T-helper 2 cell treated with Interferon-gamma antibody and Interleukin-4, amounts not matched to agents 5 μg/mL and 100 μg/mL, for 36 hours (primary cell): ENCODE results near the gene INSR.
A peak's percentile ranks its signal among the peaks of the same experiment; 100 is the strongest.
"Not testable (repeated sequence)": the region's sequence is repeated elsewhere in the genome, so short reads cannot be mapped to it uniquely, and the experiment has no call there.

ENCODE experiments used
- DNase-seq: peaks from one replicate; pipeline ENCODE4 v3.0.0; 2021; ENCODE audit warnings: low spot score
- H3K27ac Mint-ChIP-seq: one replicate; pipeline ENCODE4 v1.8.0; 2021; ENCODE audit warnings: mild to moderate bottlenecking, mixed read lengths
- H3K27me3 Mint-ChIP-seq: one replicate; pipeline ENCODE4 v1.8.0; 2021; ENCODE audit warnings: low read depth, mixed read lengths
- H3K36me3 Mint-ChIP-seq: one replicate; pipeline ENCODE4 v1.8.0; 2021; ENCODE audit warnings: low read depth, mixed read lengths
- H3K4me1 Mint-ChIP-seq: one replicate; pipeline ENCODE4 v1.8.0; 2021; ENCODE audit warnings: low read depth, mixed read lengths
- H3K4me3 Mint-ChIP-seq: one replicate; pipeline ENCODE4 v1.8.0; 2022; ENCODE audit warnings: mild to moderate bottlenecking, moderate library complexity, mixed read lengths
- H3K9me3 Mint-ChIP-seq: one replicate; pipeline ENCODE4 v1.8.0; 2021; ENCODE audit warnings: mixed read lengths

The INSR gene

GRCh38 chr19:7159105-7159933 is 134.9 kb downstream of the INSR start:
- no peak for DNase-seq
- Mint-ChIP-seq H3K9me3 (no peaks in the 10 kb centered on the region), H3K27me3 (no peaks in the 10 kb centered on the region), H3K36me3 (no peaks in the 10 kb centered on the region), H3K4me1 (no peaks in the 10 kb centered on the region), H3K27ac (no peak overlapping the region), H3K4me3 (no peak overlapping the region)

DNA sequence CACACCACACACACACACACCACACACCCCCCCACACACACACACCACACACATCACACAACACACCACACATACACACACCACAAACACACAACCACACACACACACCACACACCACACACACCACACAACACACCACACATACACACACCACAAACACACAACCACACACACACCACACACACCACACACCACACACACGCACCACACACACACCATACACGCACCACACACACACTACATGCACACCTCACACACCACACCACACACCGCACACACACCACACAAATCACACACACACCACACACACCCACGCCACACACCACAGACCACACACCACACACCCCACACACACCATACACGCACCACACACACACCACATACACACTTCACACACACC is 141.2 kb downstream of the INSR start:
- no peak for DNase-seq
- H3K27me3 Mint-ChIP-seq, result no peaks in the 10 kb centered on the region
- no peaks in the 10 kb centered on the region for H3K36me3 Mint-ChIP-seq
- peaks cover 4% of the 10 kb centered on the region for H3K9me3 Mint-ChIP-seq
- H3K4me3 Mint-ChIP-seq, result no peak overlapping the region
- H3K27ac Mint-ChIP-seq, result peak overlapping the region; percentile 18
- no peaks in the 10 kb centered on the region for H3K4me1 Mint-ChIP-seq

DNA sequence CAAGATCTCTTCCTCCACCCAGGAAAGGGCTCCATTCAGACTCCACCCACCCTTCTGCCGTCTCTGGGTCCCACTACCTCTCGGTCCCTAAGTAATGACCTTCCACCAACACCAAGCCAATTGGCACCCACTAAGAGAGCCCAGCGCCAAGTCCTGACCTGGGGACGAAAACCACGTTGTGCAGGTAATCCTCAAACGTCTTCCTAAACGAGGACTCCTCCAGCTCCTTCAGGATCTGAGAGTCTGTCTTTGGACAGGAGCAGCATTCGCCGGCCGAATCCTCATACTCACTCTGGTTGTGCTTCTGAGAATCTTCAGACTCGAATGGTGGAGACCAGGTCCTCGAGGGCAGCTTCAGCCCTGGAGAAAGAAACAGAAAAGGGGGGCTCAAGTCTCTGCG is 141.6 kb downstream of the INSR start:
- Mint-ChIP-seq H3K27ac (no peak overlapping the region), H3K27me3 (no peaks in the 10 kb centered on the region), H3K36me3 (no peaks in the 10 kb centered on the region), H3K9me3 (peaks cover 4% of the 10 kb centered on the region), H3K4me1 (no peaks in the 10 kb centered on the region), H3K4me3 (no peak overlapping the region)
- DNase-seq, result no peak

DNA sequence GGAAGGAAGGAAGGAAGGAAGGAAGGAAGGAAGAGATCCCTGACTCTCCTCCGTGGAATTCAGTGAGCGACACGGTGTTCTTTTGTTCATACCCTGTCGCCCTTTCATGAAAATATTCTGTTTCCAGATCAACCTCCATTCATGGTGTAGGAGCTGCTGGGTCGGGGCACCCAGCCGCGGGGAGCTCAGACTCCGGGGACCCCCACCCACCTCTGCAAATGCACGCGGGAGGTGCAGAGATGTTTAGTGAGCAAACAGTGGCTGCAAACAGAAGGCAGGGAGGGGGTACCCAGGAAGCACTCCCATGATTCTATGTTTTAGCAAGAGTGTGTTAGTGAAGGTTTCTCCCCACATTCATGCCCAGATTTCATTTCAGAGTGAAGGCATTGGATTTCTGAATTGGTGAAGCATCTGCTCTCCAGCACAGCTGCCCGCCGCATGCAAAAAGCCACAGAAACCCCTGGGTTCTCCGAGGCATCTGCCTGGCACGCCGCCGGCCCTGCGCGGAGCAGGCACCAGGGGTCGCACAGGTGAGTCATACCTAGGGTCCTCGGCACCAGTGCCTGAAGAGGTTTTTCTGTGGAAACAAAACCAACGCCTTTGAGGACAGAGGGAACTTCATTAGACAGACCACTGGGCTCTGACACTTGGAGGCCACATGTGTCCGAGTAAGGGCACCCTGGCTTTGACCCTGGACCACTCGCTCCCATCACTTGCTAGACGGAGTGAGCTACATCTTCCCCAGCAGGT is 144.1 kb downstream of the INSR start:
- H3K4me3 Mint-ChIP-seq, result no peak overlapping the region
- peaks cover 8% of the 10 kb centered on the region for H3K9me3 Mint-ChIP-seq
- no peaks in the 10 kb centered on the region for H3K36me3 Mint-ChIP-seq
- no peaks in the 10 kb centered on the region for H3K4me1 Mint-ChIP-seq
- no peaks in the 10 kb centered on the region for H3K27me3 Mint-ChIP-seq
- DNase-seq, result no peak
- H3K27ac Mint-ChIP-seq, result no peak overlapping the region

GRCh38 chr19:7147119-7147675 is 147.0 kb downstream of the INSR start:
- DNase-seq, H3K4me3 Mint-ChIP-seq, H3K36me3 Mint-ChIP-seq, H3K4me1 Mint-ChIP-seq, H3K9me3 Mint-ChIP-seq, H3K27ac Mint-ChIP-seq, H3K27me3 Mint-ChIP-seq: not testable (repeated sequence)

DNA sequence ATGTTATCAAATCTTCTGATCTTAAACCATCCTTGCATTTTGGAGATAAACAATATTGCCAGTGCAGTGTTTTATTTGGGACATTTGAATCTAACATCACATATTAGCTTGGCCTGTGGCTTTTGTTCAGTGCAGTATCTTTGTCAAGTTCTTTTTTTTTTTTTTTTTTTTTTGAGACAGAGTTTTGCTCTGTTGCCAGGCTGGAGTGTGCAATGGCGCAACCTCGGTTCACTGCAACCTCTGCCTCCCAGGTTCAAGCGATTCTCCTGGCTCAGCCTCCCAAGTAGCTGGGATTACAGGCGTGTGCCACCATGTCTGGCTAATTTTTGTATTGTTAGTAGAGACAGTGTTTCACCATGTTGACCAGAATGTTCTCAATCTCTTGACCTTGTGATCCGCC is 148.1 kb downstream of the INSR start:
- not testable (repeated sequence) for H3K4me3 Mint-ChIP-seq, H3K27me3 Mint-ChIP-seq, H3K27ac Mint-ChIP-seq, H3K36me3 Mint-ChIP-seq, H3K9me3 Mint-ChIP-seq, DNase-seq, H3K4me1 Mint-ChIP-seq

GRCh38 chr19:7145494-7145893 is 148.7 kb downstream of the INSR start:
- H3K27ac Mint-ChIP-seq, result no peak overlapping the region
- DNase-seq, result no peak
- no peaks in the 10 kb centered on the region for H3K4me1 Mint-ChIP-seq
- H3K36me3 Mint-ChIP-seq, result no peaks in the 10 kb centered on the region
- H3K9me3 Mint-ChIP-seq, result peaks cover 4% of the 10 kb centered on the region
- H3K27me3 Mint-ChIP-seq, result no peaks in the 10 kb centered on the region
- H3K4me3 Mint-ChIP-seq, result no peak overlapping the region

DNA sequence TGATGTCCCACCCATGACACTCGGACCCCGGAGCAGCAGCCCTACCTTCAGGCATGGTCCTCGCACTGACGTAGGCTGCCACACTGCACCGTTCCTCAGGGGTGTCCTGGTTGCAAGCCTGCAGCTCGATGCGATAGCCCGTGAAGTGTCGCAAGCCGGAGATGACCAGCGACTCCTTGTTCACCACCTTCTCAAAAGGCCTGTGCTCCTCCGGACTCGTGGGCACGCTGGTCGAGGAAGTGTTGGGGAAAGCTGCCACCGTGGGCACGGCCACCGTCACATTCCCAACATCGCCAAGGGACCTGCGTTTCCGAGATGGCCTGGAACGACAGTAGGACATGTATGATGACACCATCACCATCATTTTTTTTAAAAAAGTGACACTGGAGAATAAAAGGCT is 151.4 kb downstream of the INSR start:
- H3K4me3 Mint-ChIP-seq, result no peak overlapping the region
- no peaks in the 10 kb centered on the region for H3K4me1 Mint-ChIP-seq
- DNase-seq, result no peak
- H3K27me3 Mint-ChIP-seq, result no peaks in the 10 kb centered on the region
- no peaks in the 10 kb centered on the region for H3K36me3 Mint-ChIP-seq
- peaks cover 9% of the 10 kb centered on the region for H3K9me3 Mint-ChIP-seq
- H3K27ac Mint-ChIP-seq, result no peak overlapping the region

DNA sequence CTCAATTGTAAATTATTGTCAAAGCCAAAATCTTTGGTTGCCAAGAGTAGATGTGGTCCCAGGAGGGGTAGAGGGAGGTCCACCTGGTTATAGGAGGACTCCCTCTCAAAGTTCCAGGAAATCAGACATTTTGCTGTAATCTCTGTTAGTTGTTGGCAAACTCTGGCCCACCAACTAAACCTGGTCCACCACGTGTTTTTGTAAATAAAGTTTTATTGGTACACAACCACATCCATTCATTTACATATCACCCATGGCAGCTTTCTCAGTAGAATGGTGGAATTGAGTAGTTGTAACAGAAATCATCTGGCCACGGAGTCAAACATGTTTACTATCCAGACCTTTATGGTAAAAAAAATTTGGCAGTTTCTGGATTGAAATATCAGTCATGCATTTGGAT is 154.1 kb downstream of the INSR start:
- no peaks in the 10 kb centered on the region for H3K4me1 Mint-ChIP-seq
- no peak overlapping the region for H3K27ac Mint-ChIP-seq
- H3K27me3 Mint-ChIP-seq, result no peaks in the 10 kb centered on the region
- peaks cover 5% of the 10 kb centered on the region for H3K9me3 Mint-ChIP-seq
- no peaks in the 10 kb centered on the region for H3K36me3 Mint-ChIP-seq
- H3K4me3 Mint-ChIP-seq, result no peak overlapping the region
- DNase-seq, result no peak

DNA sequence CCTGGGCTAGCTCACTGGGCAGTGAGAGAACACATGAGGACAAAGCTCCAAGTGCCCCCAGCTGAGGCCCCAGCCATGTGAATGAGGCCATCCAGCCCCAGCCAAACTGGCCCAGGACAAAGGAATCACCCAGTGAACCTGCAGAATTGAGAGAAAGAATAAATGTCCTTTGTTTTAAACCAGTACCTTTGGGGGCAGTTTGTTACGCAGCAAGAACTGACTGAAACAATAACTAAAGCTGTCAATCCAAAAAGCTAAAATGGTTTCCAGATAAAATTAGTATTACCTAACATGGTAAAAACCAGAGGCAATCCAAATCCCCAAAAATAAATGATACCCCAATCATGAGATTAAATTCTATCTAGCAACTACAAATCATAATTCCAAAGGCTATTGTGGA is 155.1 kb downstream of the INSR start:
- Mint-ChIP-seq H3K4me1 (no peaks in the 10 kb centered on the region), H3K9me3 (peaks cover 5% of the 10 kb centered on the region), H3K27me3 (no peaks in the 10 kb centered on the region), H3K36me3 (no peaks in the 10 kb centered on the region), H3K27ac (no peak overlapping the region), H3K4me3 (no peak overlapping the region)
- no peak for DNase-seq

DNA sequence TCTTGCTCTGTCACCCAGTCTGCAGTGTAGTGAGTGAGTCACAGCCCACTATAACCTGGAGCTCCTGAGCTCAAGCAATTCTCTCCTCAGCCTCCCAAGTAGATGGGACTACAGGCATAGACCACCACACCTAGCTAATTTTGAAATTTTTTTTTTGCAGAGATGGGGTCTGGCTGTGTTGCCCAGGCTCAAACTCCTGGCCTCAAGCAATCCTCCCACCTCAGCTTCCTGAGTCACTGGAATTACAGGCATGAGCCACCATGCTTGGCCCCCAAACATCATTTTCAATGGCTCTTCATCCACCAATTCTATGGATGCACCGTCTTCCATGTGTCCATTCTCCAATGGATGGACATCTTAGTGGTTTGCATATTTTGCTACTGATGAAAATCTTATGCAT is 155.8 kb downstream of the INSR start:
- no peak for DNase-seq

DNA sequence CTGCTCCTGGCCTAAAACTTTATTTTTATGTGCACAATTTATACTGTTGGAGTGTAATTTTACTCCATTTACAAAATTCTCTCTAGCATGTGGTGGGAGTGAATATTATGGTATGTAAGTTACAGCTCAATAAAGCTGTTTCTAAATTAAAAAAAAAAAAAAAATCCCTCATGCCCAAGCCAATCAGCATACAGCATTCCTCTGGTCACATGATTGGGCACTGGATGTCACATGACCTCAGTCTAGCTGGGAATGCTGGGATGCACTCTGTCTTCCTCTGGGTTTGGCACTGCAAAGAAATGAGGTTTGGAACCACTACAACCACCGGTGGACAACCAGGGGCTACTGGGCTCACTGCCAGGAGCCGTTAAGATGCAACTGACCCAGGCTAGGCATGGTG is 157.1 kb downstream of the INSR start:
- H3K27ac Mint-ChIP-seq, result no peak overlapping the region
- H3K4me3 Mint-ChIP-seq, result no peak overlapping the region
- DNase-seq, result no peak
- H3K9me3 Mint-ChIP-seq, result peaks cover 5% of the 10 kb centered on the region
- no peaks in the 10 kb centered on the region for H3K27me3 Mint-ChIP-seq
- no peaks in the 10 kb centered on the region for H3K4me1 Mint-ChIP-seq
- H3K36me3 Mint-ChIP-seq, result no peaks in the 10 kb centered on the region

More for the DNA sequence above, 155.8 kb downstream of the INSR start:
- H3K36me3 Mint-ChIP-seq, result no peaks in the 10 kb centered on the region
- peaks cover 5% of the 10 kb centered on the region for H3K9me3 Mint-ChIP-seq
- H3K4me3 Mint-ChIP-seq, result no peak overlapping the region
- H3K4me1 Mint-ChIP-seq, result no peaks in the 10 kb centered on the region
- no peaks in the 10 kb centered on the region for H3K27me3 Mint-ChIP-seq
- no peak overlapping the region for H3K27ac Mint-ChIP-seq

DNA sequence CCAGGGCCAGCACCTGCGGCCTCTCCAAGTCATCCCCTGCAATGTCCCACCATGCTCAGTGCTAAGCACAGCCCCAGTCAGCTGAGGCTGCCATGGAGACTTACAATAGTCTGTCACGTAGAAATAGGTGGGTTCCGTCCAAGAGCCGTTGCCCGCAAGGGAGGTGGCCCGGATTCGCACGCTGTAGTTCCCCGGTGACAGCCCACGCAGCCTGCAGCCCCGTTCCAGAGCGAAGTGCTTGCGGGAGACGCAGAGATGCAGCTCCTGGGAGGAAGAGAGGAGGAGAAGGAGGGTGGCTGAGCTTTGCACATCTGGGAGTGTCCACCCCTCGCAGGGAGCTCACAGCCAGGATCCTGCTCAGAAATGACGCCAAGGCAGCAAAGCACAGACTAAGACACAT is 162.2 kb downstream of the INSR start:
- DNase-seq, result no peak
- Mint-ChIP-seq H3K27ac (no peak overlapping the region), H3K9me3 (peaks cover 6% of the 10 kb centered on the region), H3K36me3 (no peaks in the 10 kb centered on the region), H3K4me1 (no peaks in the 10 kb centered on the region), H3K4me3 (no peak overlapping the region), H3K27me3 (no peaks in the 10 kb centered on the region)

GRCh38 chr19:7130043-7130442 is 164.2 kb downstream of the INSR start:
- Mint-ChIP-seq H3K9me3 (peaks cover 16% of the 10 kb centered on the region), H3K27me3 (no peaks in the 10 kb centered on the region), H3K36me3 (peaks cover 2% of the 10 kb centered on the region), H3K27ac (no peak overlapping the region), H3K4me3 (no peak overlapping the region), H3K4me1 (no peaks in the 10 kb centered on the region)
- no peak for DNase-seq
